ENCODE data around the gene LRP3.
"Not testable (repeated sequence)": the region's sequence is repeated elsewhere in the genome, so short reads cannot be mapped to it uniquely, and the experiment has no call there.

The LRP3 gene

GRCh38 chr19:33215438-33216197 is 21.5 kb downstream of the LRP3 start:
- DNase-seq (ENCODE audit: extremely low read depth in 1 of 2, low read depth in 1 of 2) = no peak

GRCh38 chr19:33216198-33216830 is 22.2 kb downstream of the LRP3 start:
- DNase-seq (ENCODE audit: extremely low read depth in 1 of 2, low read depth in 1 of 2) = no peak

- no peak for DNase-seq (ENCODE audit: extremely low read depth in 1 of 2, low read depth in 1 of 2)
Measured at GRCh38 chr19:33217881-33218280, 23.8 kb downstream of the LRP3 start.

- no peak for DNase-seq (ENCODE audit: extremely low read depth in 1 of 2, low read depth in 1 of 2)
Measured at GRCh38 chr19:33219261-33219815, 25.2 kb downstream of the LRP3 start.

- DNase-seq (ENCODE audit: extremely low read depth in 1 of 2, low read depth in 1 of 2) = no peak
Measured at GRCh38 chr19:33220115-33220514, 26.0 kb downstream of the LRP3 start.

GRCh38 chr19:33220735-33221134 is 26.6 kb downstream of the LRP3 start:
- DNase-seq (ENCODE audit: extremely low read depth in 1 of 2, low read depth in 1 of 2) = no peak

- DNase-seq (ENCODE audit: extremely low read depth in 1 of 2, low read depth in 1 of 2) = no peak
Measured at GRCh38 chr19:33221638-33222037, 27.5 kb downstream of the LRP3 start.

GRCh38 chr19:33222255-33222654 is 28.1 kb downstream of the LRP3 start:
- DNase-seq (ENCODE audit: extremely low read depth in 1 of 2, low read depth in 1 of 2) = not testable (repeated sequence)

- DNase-seq (ENCODE audit: extremely low read depth in 1 of 2, low read depth in 1 of 2) = no peak
Measured at GRCh38 chr19:33224694-33225457, 30.7 kb downstream of the LRP3 start.

- DNase-seq (ENCODE audit: extremely low read depth in 1 of 2, low read depth in 1 of 2) = no peak
Measured at GRCh38 chr19:33225458-33225926, 31.4 kb downstream of the LRP3 start, which contains the start of gene SLC7A10. Gene SLC7A10 (minus strand): TSS chr19:33225850. CDS start chr19:33225703, 147 bp downstream.

- no peak for DNase-seq (ENCODE audit: extremely low read depth in 1 of 2, low read depth in 1 of 2)
Measured at GRCh38 chr19:33226550-33227241, 32.6 kb downstream of the LRP3 start.

- DNase-seq (ENCODE audit: extremely low read depth in 1 of 2, low read depth in 1 of 2) = no peak
Measured at GRCh38 chr19:33227242-33227650, 33.1 kb downstream of the LRP3 start.

- DNase-seq (ENCODE audit: extremely low read depth in 1 of 2, low read depth in 1 of 2) = no peak
Measured at GRCh38 chr19:33227870-33228599, 33.9 kb downstream of the LRP3 start.

- no peak for DNase-seq (ENCODE audit: extremely low read depth in 1 of 2, low read depth in 1 of 2)
Measured at GRCh38 chr19:33229962-33230361, 35.8 kb downstream of the LRP3 start.

- DNase-seq (ENCODE audit: extremely low read depth in 1 of 2, low read depth in 1 of 2) = no peak
Measured at GRCh38 chr19:33231511-33231910, 37.4 kb downstream of the LRP3 start.

GRCh38 chr19:33232656-33233055 is 38.5 kb downstream of the LRP3 start:
- DNase-seq (ENCODE audit: extremely low read depth in 1 of 2, low read depth in 1 of 2) = no peak

- no peak for DNase-seq (ENCODE audit: extremely low read depth in 1 of 2, low read depth in 1 of 2)
Measured at GRCh38 chr19:33233056-33233873, 39.1 kb downstream of the LRP3 start.

GRCh38 chr19:33234092-33234491 is 40.0 kb downstream of the LRP3 start:
- no peak for DNase-seq (ENCODE audit: extremely low read depth in 1 of 2, low read depth in 1 of 2)

- DNase-seq (ENCODE audit: extremely low read depth in 1 of 2, low read depth in 1 of 2) = no peak
Measured at GRCh38 chr19:33234736-33235135, 40.6 kb downstream of the LRP3 start.

Data from activated CD8-positive, alpha-beta memory T cell treated with anti-CD3 and anti-CD28 coated beads for 1 hour (primary cell).